GM12872 (cell line): ENCODE data around the gene AHRR.

Source experiments
- CTCF ChIP-seq: IDR thresholded peaks from 3 replicates; pipeline ENCODE4 v1.5.1; 2011; ENCODE audit warnings: low read depth, mild to moderate bottlenecking, low read length, moderate library complexity; ENCODE audit not compliant: insufficient read depth

AHRR gene

GRCh38 chr5:377326-377981 lies 55.9 kb downstream of the AHRR start:
- no peak for TF ChIP-seq CTCF

- no peak for TF ChIP-seq CTCF
Measured at GRCh38 chr5:378301-378891, 56.9 kb downstream of the AHRR start.

GRCh38 chr5:378976-379742 lies 57.6 kb downstream of the AHRR start:
- no peak for TF ChIP-seq CTCF

GRCh38 chr5:380701-381309 lies 59.3 kb downstream of the AHRR start:
- no peak for TF ChIP-seq CTCF

- no peak for TF ChIP-seq CTCF
Measured at GRCh38 chr5:383066-383465, 61.6 kb downstream of the AHRR start.

- no peak for TF ChIP-seq CTCF
Measured at GRCh38 chr5:383621-384020, 62.1 kb downstream of the AHRR start.

GRCh38 chr5:385321-385720 lies 63.8 kb downstream of the AHRR start:
- no peak for TF ChIP-seq CTCF
